ENCODE data around the gene ZNF497.
"Not testable (repeated sequence)": the region's sequence is repeated elsewhere in the genome, so short reads cannot be mapped to it uniquely, and the experiment has no call there.

Gene ZNF497

DNA sequence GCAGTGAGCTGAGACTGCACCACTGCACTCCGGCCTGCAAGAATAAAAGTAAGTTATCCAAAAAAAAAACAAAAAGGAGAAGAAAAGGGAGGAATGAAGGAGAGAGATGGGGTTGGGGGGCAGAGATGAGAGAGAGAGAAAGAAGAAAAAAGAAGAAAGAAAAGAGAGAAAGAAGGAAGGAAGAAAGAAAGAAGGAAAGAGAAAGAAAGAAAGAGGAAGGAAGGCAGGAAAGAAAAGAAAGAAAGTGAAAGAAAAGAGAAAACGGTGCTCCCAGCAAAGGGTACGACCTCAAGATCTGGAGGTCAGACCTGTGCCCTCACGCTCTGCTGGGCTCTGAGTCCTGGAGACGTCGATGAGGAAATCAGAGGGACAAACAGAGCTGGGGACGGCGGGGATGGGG is 13.0 kb downstream of the ZNF497 start:
- Histone ChIP-seq H3K4me3 (ENCODE audit: low read depth, low read length) (no peak overlapping the region), H3K27ac (ENCODE audit: extremely low read depth, low read depth, low read length) (no peak overlapping the region), H3K4me1 (ENCODE audit: control insufficient read depth, insufficient read depth, low read length) (no peaks in the 10 kb centered on the region), H3K36me3 (ENCODE audit: control insufficient read depth in 2 of 2, insufficient read depth in 1 of 2, low read length in 2 of 2) (no peaks in the 10 kb centered on the region; a peak in 1 of 3 replicates), H3K9me3 (ENCODE audit: control insufficient read depth, insufficient read depth, low read depth, low read length) (no peaks in the 10 kb centered on the region)
- CTCF ChIA-PET = interaction anchor here (0.5 to 1.2 kb wide), 2 partner anchors 53 to 130 kb away, joined by 3 to 7 read pairs; no protein-coding TSS in a partner anchor
- POLR2A ChIA-PET = no interaction called here
- TF ChIP-seq ZNF221 (tag by site-specific recombination; IDR thresholded peaks at IDR 0.05; ENCODE audit: borderline replicate concordance) (no peak), KLF10 (tag by site-specific recombination; IDR thresholded peaks at IDR 0.05) (no peak), ZFP37 (tag by site-specific recombination; IDR thresholded peaks at IDR 0.05) (no peak), GFI1B (tag by site-specific recombination; IDR thresholded peaks at IDR 0.05) (no peak), ZNF366 (tag by site-specific recombination; conservative IDR thresholded peaks at IDR 0.05) (peak; percentile 79), ZBTB48 (tag by site-specific recombination; IDR thresholded peaks at IDR 0.05) (no peak), ZNF211 (tag by site-specific recombination; IDR thresholded peaks at IDR 0.05; ENCODE audit: low read depth) (no peak), PRDM1 (tag by site-specific recombination; IDR thresholded peaks at IDR 0.05) (peak; percentile 81)
- TF ChIP-seq, protein P1, sequence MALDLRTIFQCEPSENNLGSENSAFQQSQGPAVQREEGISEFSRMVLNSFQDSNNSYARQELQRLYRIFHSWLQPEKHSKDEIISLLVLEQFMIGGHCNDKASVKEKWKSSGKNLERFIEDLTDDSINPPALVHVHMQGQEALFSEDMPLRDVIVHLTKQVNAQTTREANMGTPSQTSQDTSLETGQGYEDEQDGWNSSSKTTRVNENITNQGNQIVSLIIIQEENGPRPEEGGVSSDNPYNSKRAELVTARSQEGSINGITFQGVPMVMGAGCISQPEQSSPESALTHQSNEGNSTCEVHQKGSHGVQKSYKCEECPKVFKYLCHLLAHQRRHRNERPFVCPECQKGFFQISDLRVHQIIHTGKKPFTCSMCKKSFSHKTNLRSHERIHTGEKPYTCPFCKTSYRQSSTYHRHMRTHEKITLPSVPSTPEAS (tag by site-specific recombination; IDR thresholded peaks at IDR 0.05) = no peak

DNA sequence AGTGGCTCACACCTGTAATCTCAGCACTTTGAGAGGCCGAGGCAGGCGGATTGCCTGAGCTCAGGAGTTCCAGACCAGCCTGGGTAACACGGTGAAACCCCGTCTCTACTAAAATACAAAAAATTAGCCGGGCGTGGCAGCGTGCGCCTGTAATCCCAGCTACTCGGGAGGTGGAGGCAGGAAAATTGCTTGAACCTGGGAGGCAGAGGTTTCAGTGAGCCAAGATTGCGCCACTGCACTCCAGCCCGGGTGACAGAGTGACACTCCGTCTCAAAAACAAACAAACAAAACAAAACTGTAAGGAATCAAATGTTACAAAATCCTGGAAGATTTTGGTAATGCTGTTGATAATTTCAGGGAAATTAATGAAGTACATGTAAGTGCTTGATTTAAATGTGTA is 14.5 kb downstream of the ZNF497 start:
- H3K4me3 ChIP-seq (ENCODE audit: low read depth, low read length) = peak overlapping the region; percentile 79

More for the DNA sequence above, 14.5 kb downstream of the ZNF497 start:
- not testable (repeated sequence) for H3K36me3 ChIP-seq (ENCODE audit: control insufficient read depth in 2 of 2, insufficient read depth in 1 of 2, low read length in 2 of 2); H3K4me1 ChIP-seq (ENCODE audit: control insufficient read depth, insufficient read depth, low read length); H3K9me3 ChIP-seq (ENCODE audit: control insufficient read depth, insufficient read depth, low read depth, low read length)
- peak; percentile 30; the same call in 1 of the 2 replicates for TF ChIP-seq ZNF600 (tag by site-specific recombination; IDR thresholded peaks at IDR 0.05)
- peak; percentile 64 for TF ChIP-seq ZNF335 (tag by site-specific recombination; conservative IDR thresholded peaks at IDR 0.05)
- TF ChIP-seq, protein P2, sequence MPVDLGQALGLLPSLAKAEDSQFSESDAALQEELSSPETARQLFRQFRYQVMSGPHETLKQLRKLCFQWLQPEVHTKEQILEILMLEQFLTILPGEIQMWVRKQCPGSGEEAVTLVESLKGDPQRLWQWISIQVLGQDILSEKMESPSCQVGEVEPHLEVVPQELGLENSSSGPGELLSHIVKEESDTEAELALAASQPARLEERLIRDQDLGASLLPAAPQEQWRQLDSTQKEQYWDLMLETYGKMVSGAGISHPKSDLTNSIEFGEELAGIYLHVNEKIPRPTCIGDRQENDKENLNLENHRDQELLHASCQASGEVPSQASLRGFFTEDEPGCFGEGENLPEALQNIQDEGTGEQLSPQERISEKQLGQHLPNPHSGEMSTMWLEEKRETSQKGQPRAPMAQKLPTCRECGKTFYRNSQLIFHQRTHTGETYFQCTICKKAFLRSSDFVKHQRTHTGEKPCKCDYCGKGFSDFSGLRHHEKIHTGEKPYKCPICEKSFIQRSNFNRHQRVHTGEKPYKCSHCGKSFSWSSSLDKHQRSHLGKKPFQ (tag by site-specific recombination; IDR thresholded peaks at IDR 0.05) = 0 out of 2 replicates have a peak, but pooled peaks have one; percentile 9
- TF ChIP-seq, protein P3, sequence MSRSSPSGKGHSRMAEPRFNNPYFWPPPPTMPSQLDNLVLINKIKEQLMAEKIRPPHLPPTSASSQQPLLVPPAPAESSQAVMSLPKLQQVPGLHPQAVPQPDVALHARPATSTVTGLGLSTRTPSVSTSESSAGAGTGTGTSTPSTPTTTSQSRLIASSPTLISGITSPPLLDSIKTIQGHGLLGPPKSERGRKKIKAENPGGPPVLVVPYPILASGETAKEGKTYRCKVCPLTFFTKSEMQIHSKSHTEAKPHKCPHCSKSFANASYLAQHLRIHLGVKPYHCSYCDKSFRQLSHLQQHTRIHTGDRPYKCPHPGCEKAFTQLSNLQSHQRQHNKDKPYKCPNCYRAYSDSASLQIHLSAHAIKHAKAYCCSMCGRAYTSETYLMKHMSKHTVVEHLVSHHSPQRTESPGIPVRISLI (tag by site-specific recombination; IDR thresholded peaks at IDR 0.05) = peak; percentile 39; the same call in 1 of the 2 replicates
- TF ChIP-seq ZBTB20 (tag by site-specific recombination; IDR thresholded peaks at IDR 0.05) = 0 out of 2 replicates have a peak, but pooled peaks have one; percentile 64
- TF ChIP-seq GLIS1 (tag by site-specific recombination; IDR thresholded peaks at IDR 0.05) = peak; percentile 41; the same call in 1 of the 2 replicates
- 0 out of 2 replicates have a peak, but pooled peaks have one; percentile 7 for TF ChIP-seq ZNF366 (tag by site-specific recombination; conservative IDR thresholded peaks at IDR 0.05)
- peak; percentile 47; the same call in 1 of the 2 replicates for TF ChIP-seq ZBTB17 (tag by site-specific recombination; IDR thresholded peaks at IDR 0.05)
- TF ChIP-seq, protein P4, sequence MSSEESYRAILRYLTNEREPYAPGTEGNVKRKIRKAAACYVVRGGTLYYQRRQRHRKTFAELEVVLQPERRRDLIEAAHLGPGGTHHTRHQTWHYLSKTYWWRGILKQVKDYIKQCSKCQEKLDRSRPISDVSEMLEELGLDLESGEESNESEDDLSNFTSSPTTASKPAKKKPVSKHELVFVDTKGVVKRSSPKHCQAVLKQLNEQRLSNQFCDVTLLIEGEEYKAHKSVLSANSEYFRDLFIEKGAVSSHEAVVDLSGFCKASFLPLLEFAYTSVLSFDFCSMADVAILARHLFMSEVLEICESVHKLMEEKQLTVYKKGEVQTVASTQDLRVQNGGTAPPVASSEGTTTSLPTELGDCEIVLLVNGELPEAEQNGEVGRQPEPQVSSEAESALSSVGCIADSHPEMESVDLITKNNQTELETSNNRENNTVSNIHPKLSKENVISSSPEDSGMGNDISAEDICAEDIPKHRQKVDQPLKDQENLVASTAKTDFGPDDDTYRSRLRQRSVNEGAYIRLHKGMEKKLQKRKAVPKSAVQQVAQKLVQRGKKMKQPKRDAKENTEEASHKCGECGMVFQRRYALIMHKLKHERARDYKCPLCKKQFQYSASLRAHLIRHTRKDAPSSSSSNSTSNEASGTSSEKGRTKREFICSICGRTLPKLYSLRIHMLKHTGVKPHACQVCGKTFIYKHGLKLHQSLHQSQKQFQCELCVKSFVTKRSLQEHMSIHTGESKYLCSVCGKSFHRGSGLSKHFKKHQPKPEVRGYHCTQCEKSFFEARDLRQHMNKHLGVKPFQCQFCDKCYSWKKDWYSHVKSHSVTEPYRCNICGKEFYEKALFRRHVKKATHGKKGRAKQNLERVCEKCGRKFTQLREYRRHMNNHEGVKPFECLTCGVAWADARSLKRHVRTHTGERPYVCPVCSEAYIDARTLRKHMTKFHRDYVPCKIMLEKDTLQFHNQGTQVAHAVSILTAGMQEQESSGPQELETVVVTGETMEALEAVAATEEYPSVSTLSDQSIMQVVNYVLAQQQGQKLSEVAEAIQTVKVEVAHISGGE (tag by site-specific recombination; conservative IDR thresholded peaks at IDR 0.05; ENCODE audit: low read depth) = 0 out of 2 replicates have a peak, but pooled peaks have one; percentile 7
- POLR2A ChIA-PET = interaction anchor here (0.6 to 3.0 kb wide), 9 partner anchors 15 to 1064 kb away, joined by 3 to 29 read pairs (median 6); partner anchors contain the start of genes ZBTB45, ZNF497, ZNF584 and ZNF8
- CTCF ChIA-PET = interaction anchor here (0.6 to 1.6 kb wide), 5 partner anchors 15 to 227 kb away, joined by 3 to 9 read pairs (median 3); partner anchors contain the start of genes ZBTB45 and ZNF497
- peak overlapping the region; percentile 34; the same call in 1 of the 2 replicates for H3K27ac ChIP-seq (ENCODE audit: extremely low read depth, low read depth, low read length)
